Calu3 (cell line): ENCODE data around the gene RAB43. TPM values are rescaled to one million over a fixed set of nuclear protein-coding genes. Genes with fewer than 3 reads are reported as not detected.
"Not testable (repeated sequence)": the region's sequence is repeated elsewhere in the genome, so short reads cannot be mapped to it uniquely, and the experiment has no call there.

ENCODE experiments used
- BruUV-seq: library from RNA; stranded (reverse); fragments of 400-500 nt; replicated peaks from 2 replicates; lab custom pipeline; 2021; lab: Mats Ljungman, UMichigan
- CTCF ChIA-PET: fragments of 300-600 bp; sonication (Branson Sonifier 250); formaldehyde crosslinking; loops from one replicate; lab custom pipeline; 2022; ENCODE audit warnings: antibody characterized with exemption; lab: Charles Lee
- DNase-seq: peaks from one replicate; pipeline ENCODE4 v3.0.0; 2022
- H3K27ac Mint-ChIP-seq: one replicate; pipeline ENCODE4 v1.8.0; 2022; ENCODE audit warnings: mixed read lengths; ENCODE audit not compliant: unreplicated experiment
- H3K27me3 Mint-ChIP-seq: one replicate; pipeline ENCODE4 v1.8.0; 2022; ENCODE audit warnings: mixed read lengths; ENCODE audit not compliant: unreplicated experiment
- H3K36me3 Mint-ChIP-seq: one replicate; pipeline ENCODE4 v1.8.0; 2022; ENCODE audit warnings: mild to moderate bottlenecking, moderate library complexity, mixed read lengths; ENCODE audit not compliant: insufficient read depth, unreplicated experiment
- H3K4me1 Mint-ChIP-seq: one replicate; pipeline ENCODE4 v1.8.0; 2022; ENCODE audit warnings: mild to moderate bottlenecking, low read depth, mixed read lengths; ENCODE audit not compliant: unreplicated experiment
- H3K4me3 Mint-ChIP-seq: one replicate; pipeline ENCODE4 v1.8.0; 2022; ENCODE audit warnings: mild to moderate bottlenecking, low read depth, moderate library complexity, mixed read lengths; ENCODE audit not compliant: unreplicated experiment
- H3K9me3 Mint-ChIP-seq: one replicate; pipeline ENCODE4 v1.8.0; 2022; ENCODE audit warnings: low read depth, mixed read lengths; ENCODE audit not compliant: unreplicated experiment
- CTCF ChIP-seq: fragments of 200-600 bp; IDR thresholded peaks from one replicate; pipeline ENCODE4 v1.8.0; 2022; ENCODE audit warnings: antibody characterized with exemption; ENCODE audit not compliant: unreplicated experiment
- intact Hi-C: fragments of 100-400 bp; cut with micrococcal nuclease; formaldehyde crosslinking; loops from one replicate; pipeline ENCODE4 v1.10.0; 2022; ENCODE audit not compliant: unreplicated experiment
- total RNA-seq: library from RNA; stranded (reverse); gene quantifications from 2 replicates; pipeline ENCODE4 v1.2.3, GENCODE V29; 2022

Gene RAB43
- total RNA-seq, 1 experiment from 2014 or later: 21.2 TPM

GRCh38 chr3:129068291-129068886 lies 53.2 kb downstream of the RAB43 start:
- H3K9me3 Mint-ChIP-seq: peaks cover 3% of the 10 kb centered on the region
- intact Hi-C loops: no loop called here
- peaks cover 4% of the 10 kb centered on the region for H3K36me3 Mint-ChIP-seq
- CTCF ChIA-PET: interaction anchor here (0.6 to 2.2 kb wide), 6 partner anchors 15 to 1286 kb away, joined by 4 to 14 read pairs (median 6); no protein-coding TSS in a partner anchor
- no peak overlapping the region for H3K27ac Mint-ChIP-seq
- no peak for TF ChIP-seq CTCF
- no peaks in the 10 kb centered on the region for H3K4me1 Mint-ChIP-seq
- BruUV-seq: no TSS peak
- no peak for DNase-seq
- peak overlapping the region; percentile 29 for H3K4me3 Mint-ChIP-seq
- peaks cover 45% of the 10 kb centered on the region for H3K27me3 Mint-ChIP-seq

- H3K4me1 Mint-ChIP-seq, H3K4me3 Mint-ChIP-seq, H3K36me3 Mint-ChIP-seq, DNase-seq, BruUV-seq, H3K9me3 Mint-ChIP-seq, intact Hi-C loops, H3K27ac Mint-ChIP-seq: not testable (repeated sequence)
- H3K27me3 Mint-ChIP-seq: peaks cover 52% of the 10 kb centered on the region
- CTCF ChIA-PET: interaction anchor here (0.6 to 2.2 kb wide), 4 partner anchors 14 to 1285 kb away, joined by 3 to 14 read pairs (median 5); no protein-coding TSS in a partner anchor
Observed at GRCh38 chr3:129067719-129068118, 53.9 kb downstream of the RAB43 start.

GRCh38 chr3:129065720-129066073 lies 55.9 kb downstream of the RAB43 start:
- Mint-ChIP-seq H3K27ac (no peak overlapping the region), H3K4me1 (no peaks in the 10 kb centered on the region), H3K4me3 (no peak overlapping the region), H3K9me3 (peaks cover 3% of the 10 kb centered on the region), H3K36me3 (peaks cover 4% of the 10 kb centered on the region), H3K27me3 (peaks cover 48% of the 10 kb centered on the region)
- no TSS peak for BruUV-seq
- DNase-seq: no peak
- intact Hi-C loops: no loop called here
- TF ChIP-seq CTCF: no peak
- CTCF ChIA-PET: interaction anchor here (0.6 to 0.9 kb wide), 3 partner anchors 12 to 90 kb away, joined by 3 read pairs; no protein-coding TSS in a partner anchor

GRCh38 chr3:129065016-129065719 lies 56.4 kb downstream of the RAB43 start:
- H3K9me3 Mint-ChIP-seq: peaks cover 3% of the 10 kb centered on the region
- no TSS peak for BruUV-seq
- CTCF ChIA-PET: interaction anchor here (0.6 to 0.9 kb wide), 4 partner anchors 12 to 91 kb away, joined by 3 to 4 read pairs (median 3); no protein-coding TSS in a partner anchor
- no peaks in the 10 kb centered on the region for H3K4me1 Mint-ChIP-seq
- peaks cover 42% of the 10 kb centered on the region for H3K27me3 Mint-ChIP-seq
- no peak overlapping the region for H3K4me3 Mint-ChIP-seq
- intact Hi-C loops: no loop called here
- DNase-seq: no peak
- H3K27ac Mint-ChIP-seq: no peak overlapping the region
- no peak for TF ChIP-seq CTCF
- H3K36me3 Mint-ChIP-seq: peaks cover 4% of the 10 kb centered on the region
